HG02870 (cell line): ENCODE measurements around the gene TRAPPC1.

Experiments
- ATAC-seq: cut with Tn5 transposase; IDR thresholded peaks from one replicate; pipeline ENCODE4 v1.9.1; 2021; ENCODE audit warnings: mild to moderate bottlenecking, moderate library complexity; ENCODE audit not compliant: unreplicated experiment

TRAPPC1 gene

GRCh38 chr17:7943291-7943690, 11.5 kb upstream of the TRAPPC1 start:
- no peak for ATAC-seq

- no peak for ATAC-seq
These were observed 9.0 kb upstream of the TRAPPC1 start for GRCh38 chr17:7940743-7941142.

- ATAC-seq = no peak
These were observed 8.3 kb upstream of the TRAPPC1 start for GRCh38 chr17:7940034-7940433.

- no peak for ATAC-seq
These were observed 4.1 kb upstream of the TRAPPC1 start for GRCh38 chr17:7935859-7936258.

- no peak for ATAC-seq
These were observed 1.2 kb upstream of the TRAPPC1 start for GRCh38 chr17:7932949-7933348.

- no peak for ATAC-seq
These were observed 741 bp upstream of the TRAPPC1 start for GRCh38 chr17:7932483-7932891.

GRCh38 chr17:7930841-7931631, 710 bp downstream of the TRAPPC1 start:
- ATAC-seq = no peak

- no peak for ATAC-seq
These were observed 2.4 kb downstream of the TRAPPC1 start, which contains the start of gene KCNAB3 for GRCh38 chr17:7929158-7930023. Gene KCNAB3, minus strand, starts transcription at chr17:7929856. Its CDS starts 421 bp downstream, at chr17:7929435.

- ATAC-seq = no peak
These were observed 4.2 kb downstream of the TRAPPC1 start for GRCh38 chr17:7927596-7927995.

- no peak for ATAC-seq
These were observed 8.7 kb downstream of the TRAPPC1 start for GRCh38 chr17:7922845-7923628.

- ATAC-seq = no peak
These were observed 9.4 kb downstream of the TRAPPC1 start for GRCh38 chr17:7922269-7922844.

- ATAC-seq = no peak
These were observed 14.9 kb downstream of the TRAPPC1 start for GRCh38 chr17:7916808-7917207.

GRCh38 chr17:7916385-7916682, 15.4 kb downstream of the TRAPPC1 start:
- ATAC-seq = no peak

- peak; percentile 75 for ATAC-seq
These were observed 15.9 kb downstream of the TRAPPC1 start, which contains the start of gene RNF227 for GRCh38 chr17:7915611-7916384. Gene RNF227, minus strand, starts transcription at chr17:7916289. Its CDS starts 94 bp downstream, at chr17:7916195.

- no peak for ATAC-seq
These were observed 16.6 kb downstream of the TRAPPC1 start for GRCh38 chr17:7915179-7915610.

- no peak for ATAC-seq
These were observed 18.7 kb downstream of the TRAPPC1 start for GRCh38 chr17:7912927-7913524.

- no peak for ATAC-seq
These were observed 20.6 kb downstream of the TRAPPC1 start for GRCh38 chr17:7911116-7911515.

- no peak for ATAC-seq
These were observed 21.0 kb downstream of the TRAPPC1 start for GRCh38 chr17:7910711-7911110.

GRCh38 chr17:7910281-7910680, 21.5 kb downstream of the TRAPPC1 start:
- ATAC-seq = no peak

GRCh38 chr17:7909089-7909488, 22.7 kb downstream of the TRAPPC1 start:
- ATAC-seq = no peak
